Measurements from ENCODE around the gene SPPL3.

GRCh38 chr12:120841525-120841924 is 62.6 kb downstream of the SPPL3 start:
- TF ChIP-seq CTCF (conservative IDR thresholded peaks at IDR 0.05 in 1 of 2, IDR thresholded peaks at IDR 0.05 in 1 of 2; ENCODE audit: extremely low read depth in 1 of 2, insufficient read depth in 1 of 2, low read depth in 1 of 2, low read length in 2 of 2) (no peak), EZH2 (IDR thresholded peaks at IDR 0.05; ENCODE audit: borderline replicate concordance, low read length) (no peak)

Measured in mammary epithelial cell (primary cell).